HG03095 (cell line): Measurements from ENCODE around the gene KLHL12.
"Not testable (repeated sequence)": the region's sequence is repeated elsewhere in the genome, so short reads cannot be mapped to it uniquely, and the experiment has no call there.

Experiments used
- ATAC-seq: cut with Tn5 transposase; IDR thresholded peaks from one replicate; pipeline ENCODE4 v1.9.1; 2021; ENCODE audit warnings: moderate library complexity; ENCODE audit not compliant: unreplicated experiment

KLHL12 gene

DNA sequence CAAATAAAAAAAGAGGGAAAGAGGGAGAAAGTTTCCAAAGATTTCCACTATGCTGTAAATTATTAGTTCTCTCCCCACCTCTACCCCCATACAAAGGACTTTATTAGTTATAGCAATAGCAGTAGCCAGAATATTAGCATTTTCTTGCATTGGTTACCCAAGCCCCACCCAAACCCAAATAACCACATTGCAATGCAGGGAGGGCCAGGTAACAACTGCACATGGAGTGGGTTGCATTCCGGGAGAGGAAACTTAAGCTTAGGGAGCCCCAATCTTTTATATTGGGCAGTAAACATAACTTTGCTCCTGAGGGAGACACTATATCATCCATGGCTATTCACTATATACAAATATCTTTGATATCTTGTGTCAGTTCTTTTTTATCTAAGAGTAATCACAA lies 25.1 kb upstream of the KLHL12 start:
- ATAC-seq = no peak

GRCh38 chr1:202951437-202951836 lies 24.4 kb upstream of the KLHL12 start:
- ATAC-seq = no peak

DNA sequence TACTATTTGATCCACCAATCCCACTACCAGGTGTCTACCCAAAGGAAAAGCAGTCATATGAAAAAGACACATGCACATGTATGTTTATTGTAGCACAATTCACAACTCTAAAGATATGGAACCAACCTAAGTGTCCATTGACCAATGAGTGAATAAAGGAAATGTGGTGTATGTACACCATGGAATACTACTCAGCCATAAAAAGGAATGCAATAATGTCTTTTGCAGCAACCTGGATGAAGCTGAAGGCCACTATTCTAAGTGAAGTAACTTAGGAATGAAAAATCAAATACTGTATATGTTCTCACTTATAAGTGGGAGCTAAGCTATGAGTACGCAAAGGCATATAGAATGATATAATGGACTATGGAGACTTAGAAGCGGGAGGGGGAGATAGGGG lies 18.4 kb upstream of the KLHL12 start:
- ATAC-seq = no peak

DNA sequence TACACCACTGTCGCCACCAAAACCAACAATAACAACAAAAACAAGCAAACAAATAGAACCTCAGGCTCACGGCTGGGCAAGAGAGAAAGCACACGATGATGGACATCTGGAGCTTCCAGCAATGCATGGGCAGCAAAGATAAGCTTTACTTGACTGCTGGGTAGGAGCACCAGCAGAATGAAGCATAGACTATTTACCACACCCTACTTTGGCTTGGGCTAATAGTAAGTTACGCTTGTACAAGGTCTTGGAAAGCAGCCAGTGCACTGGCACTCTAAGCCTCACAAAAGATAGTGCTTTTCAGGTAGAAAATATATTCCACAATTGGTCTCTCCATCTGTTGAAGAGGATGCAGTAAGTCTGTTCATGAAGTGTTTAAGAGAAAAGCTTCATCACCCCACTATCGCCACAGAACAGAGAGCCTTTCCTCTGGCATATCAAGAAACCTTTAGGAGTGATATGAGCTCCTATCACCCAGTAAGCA lies 17.4 kb upstream of the KLHL12 start:
- ATAC-seq = no peak

DNA sequence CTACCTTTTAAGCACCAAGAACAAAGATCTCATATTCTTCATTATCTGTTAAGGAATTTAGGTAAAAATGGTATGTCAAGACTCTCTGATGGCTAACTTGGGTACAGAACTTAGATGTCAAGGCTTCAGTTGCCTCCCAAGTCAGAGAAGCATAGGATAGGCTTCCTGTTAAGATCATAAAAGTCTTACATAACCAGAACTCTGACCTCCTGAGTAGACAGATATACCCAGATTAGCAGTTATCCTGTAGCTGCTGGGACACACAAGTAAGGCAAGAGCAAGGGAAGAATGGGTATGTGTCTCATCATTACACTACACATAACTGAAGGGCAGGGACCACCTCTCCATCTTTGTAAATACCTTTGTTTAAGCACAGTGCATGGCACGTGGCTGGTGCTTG lies 15.4 kb upstream of the KLHL12 start:
- no peak for ATAC-seq

DNA sequence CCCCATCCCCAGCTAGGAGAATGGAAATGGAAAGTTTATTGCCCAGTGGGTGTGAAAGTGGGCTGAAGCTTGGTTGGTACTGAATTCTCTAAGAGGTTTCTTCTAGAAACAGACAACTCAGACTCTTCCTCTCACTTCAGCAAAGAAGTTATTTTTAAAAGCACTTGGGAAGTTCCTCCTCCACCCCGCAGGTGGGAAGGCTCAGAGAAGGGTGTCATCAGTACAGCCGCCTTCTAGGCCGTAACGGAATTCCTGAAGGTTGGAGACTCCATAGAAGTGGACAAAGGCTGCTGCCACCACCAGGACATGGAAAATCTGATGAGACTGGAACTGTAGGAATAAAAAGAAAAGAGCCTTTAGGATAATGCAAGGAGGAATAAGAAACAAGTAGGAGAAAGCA lies 14.3 kb upstream of the KLHL12 start:
- ATAC-seq = no peak

DNA sequence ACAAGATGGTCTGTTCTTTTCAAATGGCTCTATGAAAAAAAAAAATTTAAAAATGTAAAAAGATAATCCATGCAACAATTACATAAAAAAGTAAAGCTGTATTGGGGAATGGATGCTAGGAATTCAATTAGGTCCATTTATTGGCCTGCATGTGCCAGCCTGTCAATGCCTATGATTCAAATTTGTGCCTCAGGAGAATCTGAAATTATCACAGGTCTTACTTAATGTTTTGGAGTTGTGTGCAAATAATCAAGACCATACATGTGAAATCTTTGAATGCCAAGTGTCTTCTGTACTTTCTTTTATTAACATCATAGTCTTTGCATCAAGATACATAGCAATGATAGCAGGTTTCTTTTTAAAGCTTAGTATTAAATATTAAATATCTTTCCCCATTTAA lies 13.5 kb upstream of the KLHL12 start:
- no peak for ATAC-seq

DNA sequence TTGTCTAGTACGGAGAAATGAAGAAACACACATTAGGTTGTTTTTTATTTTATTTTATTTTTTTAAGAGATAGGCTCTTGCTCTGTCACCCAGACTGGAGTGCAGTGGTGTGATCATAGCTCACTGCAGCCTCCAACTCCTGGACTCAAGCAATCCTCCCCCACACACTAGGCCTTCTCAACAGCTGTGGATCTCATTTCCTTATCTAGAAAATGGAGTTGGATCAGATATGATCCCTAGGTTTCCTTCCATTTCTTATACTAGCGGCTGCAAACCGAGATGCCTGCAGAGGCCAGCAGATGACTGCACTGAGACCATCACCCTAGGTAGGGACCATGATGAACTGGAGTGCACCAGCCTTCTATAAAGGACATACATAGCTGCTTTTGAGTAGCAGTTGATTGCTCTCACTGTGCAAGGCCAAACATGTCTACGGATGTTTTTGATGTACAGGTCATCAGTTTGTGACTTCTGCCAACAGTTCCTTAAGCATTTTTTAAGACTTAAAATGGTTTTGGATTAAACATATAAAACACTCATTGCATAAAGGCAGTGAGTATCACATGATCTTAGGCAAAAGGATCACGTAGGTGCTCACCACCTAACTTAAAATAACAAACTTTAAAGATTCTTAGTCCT lies 11.4 kb upstream of the KLHL12 start:
- ATAC-seq = no peak

GRCh38 chr1:202936409-202936808 lies 9.4 kb upstream of the KLHL12 start:
- ATAC-seq = not testable (repeated sequence)

GRCh38 chr1:202935844-202936243 lies 8.8 kb upstream of the KLHL12 start:
- ATAC-seq = no peak

DNA sequence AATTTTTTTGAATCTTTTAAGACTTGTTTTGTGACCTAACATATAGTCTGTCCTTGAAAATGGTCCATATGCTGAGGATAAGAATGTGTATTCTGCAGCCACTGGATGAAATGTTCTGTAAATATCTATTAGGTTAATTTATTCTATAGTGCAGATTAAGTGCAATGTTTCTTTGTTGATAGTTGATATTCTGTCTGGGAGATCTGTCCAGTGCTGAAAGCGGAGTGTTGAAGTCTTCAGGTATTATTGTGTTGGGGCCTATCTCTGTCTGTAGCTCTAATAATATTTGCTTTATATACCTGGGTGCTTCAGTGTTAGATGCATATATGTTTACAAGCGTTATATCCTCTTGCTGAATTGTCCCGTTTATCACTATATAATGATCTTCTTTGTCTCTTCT lies 7.7 kb upstream of the KLHL12 start:
- no peak for ATAC-seq

- ATAC-seq = no peak
These were observed 5.4 kb upstream of the KLHL12 start for GRCh38 chr1:202932476-202932875.

DNA sequence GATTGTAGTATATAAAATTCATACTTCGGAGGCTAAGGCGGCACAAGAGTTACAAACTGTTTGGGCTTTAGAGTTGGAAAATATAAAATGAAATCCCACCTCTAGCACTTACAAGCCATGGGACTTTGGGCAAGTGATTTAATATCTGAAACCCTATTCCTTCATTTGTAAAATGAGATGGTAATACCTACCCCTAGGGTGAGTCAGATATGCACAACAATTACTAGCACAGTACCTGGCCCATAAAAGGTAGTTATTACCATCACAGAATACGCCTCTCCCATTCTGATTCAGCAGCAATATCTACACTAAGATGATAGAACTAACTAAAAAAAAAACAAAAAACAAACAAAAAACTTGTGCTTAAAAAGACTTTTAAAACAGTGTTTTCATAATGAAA lies 3.5 kb downstream of the KLHL12 start:
- no peak for ATAC-seq

DNA sequence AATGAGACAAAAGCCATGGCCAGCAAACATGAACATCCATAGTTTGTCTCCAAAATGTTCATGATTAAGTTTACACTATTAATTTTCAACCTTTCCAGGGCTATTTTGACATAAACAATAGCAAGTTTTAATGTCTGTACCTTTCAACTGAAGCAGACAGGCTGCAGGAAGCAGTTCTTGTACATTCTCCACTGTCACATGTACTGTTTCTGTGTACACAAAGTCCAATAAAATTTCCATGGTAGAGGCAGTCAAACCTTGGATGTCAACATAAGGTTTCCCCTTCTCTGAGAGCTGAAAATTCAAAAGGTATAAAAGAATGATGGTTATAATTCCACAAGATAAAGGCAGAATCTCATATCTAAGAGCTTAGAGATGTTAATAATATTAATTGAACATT lies 7.4 kb downstream of the KLHL12 start:
- ATAC-seq = no peak

DNA sequence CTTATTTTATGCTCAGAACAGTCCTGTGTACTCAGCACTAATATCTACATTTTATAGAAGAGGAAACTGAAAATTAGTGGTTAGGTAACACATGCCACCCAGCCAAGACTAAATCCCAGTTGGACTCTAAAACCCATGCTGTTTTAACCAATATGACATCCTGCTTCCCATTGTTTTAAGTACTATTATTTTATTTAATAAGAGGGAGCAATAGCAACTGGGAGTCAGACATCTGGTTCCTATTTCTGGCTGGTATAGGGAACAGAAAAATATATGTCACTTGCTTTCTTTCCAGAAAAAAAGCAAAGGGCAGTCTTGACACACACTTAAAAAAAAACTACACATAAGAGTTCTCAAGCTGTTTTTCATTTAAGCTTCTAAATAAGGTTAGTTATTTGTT lies 11.9 kb downstream of the KLHL12 start:
- no peak for ATAC-seq

DNA sequence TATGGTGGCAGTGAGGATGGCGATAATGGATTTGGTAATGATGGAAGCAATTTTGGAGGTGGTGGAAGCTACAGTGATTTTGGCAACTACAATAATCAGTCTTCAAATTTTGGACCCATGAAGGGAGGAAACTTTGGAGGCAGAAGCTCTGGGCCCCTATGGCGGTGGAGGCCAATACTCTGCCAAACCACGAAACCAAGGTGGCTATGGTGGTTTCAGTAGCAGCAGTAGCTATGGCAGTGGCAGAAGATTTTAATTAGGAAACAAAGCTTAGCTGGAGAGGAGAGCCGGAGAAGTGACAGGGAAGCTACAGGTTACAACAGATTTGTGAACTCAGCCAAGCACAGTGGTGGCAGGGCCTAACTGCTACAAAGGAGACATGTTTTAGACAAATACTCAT lies 14.6 kb downstream of the KLHL12 start:
- not testable (repeated sequence) for ATAC-seq

DNA sequence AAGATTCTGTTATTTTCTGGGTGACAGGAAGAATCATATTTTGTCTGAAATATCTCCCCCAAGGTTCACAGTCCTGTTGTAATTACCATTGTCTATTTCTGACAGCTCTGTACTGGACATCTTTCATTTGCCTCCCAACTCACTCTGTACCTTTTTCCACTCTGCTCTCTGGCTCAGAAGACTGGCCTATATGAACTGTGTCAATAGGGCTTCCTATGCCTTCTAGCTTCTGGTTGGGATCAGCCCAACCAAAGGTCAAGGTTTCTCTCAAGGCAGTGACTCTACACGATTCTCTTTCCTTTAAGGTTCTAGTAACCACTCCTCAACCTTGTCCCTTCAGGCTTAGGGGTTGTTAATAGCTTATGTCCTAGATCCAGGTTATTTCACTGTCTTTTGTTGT lies 17.5 kb downstream of the KLHL12 start:
- no peak for ATAC-seq

DNA sequence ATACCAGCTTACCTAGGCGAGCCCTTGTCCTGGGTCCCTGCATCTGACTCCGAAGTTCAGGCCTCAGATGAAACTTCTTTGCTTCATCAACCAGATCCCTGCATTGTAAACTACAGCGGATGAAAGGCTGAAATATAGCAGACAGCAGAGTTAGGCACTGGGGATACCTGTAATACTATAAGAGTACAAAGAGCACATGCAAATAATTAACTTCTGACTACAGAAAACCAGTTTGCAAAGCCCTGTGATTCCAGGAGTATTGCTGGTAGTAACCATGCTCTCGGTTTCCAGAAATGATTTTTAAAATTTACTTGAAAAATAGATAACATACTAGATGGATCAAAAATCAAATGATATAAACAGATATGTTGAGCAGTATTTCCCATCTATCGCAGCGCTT lies 18.0 kb downstream of the KLHL12 start:
- no peak for ATAC-seq

GRCh38 chr1:202905331-202905730 lies 21.7 kb downstream of the KLHL12 start:
- ATAC-seq = no peak

DNA sequence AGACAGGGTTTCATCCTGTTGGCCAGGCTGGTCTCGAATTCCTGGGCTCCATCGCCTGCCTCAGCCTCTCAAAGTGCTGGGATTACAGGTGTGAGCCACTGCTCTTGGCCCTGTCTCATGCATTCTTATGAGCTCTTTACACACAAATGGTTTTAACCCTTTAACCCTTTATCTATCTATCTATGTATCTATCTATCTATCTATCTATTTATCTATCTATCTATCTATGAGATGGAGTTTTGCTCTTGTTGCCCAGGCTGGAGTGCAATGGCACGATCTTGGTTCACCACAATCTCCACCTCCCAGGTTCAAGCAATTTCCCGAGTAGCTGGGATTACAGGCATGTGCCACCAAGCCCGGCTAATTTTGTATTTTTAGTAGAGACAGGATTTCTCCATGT lies 23.2 kb downstream of the KLHL12 start:
- ATAC-seq = not testable (repeated sequence)

DNA sequence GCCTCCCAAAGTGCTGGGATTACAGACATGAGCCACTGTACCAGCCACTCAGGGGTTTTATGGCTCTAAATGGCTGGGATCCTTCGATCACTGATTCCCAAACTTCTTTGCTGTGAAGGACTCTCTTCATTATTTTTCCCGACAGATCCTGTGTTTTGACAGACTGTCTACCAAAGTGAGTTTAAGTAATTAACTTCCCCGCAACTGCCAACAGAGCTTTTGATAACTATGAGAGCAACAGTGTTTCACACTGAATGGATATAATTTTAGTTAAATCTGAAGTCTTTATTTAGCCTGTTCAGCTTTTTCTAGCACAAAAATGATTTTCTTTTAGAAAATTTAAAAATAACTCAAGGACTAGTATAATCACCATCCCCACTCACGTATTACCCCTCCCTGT lies 25.5 kb downstream of the KLHL12 start:
- ATAC-seq = no peak

GRCh38 chr1:202892501-202892900 lies 34.5 kb downstream of the KLHL12 start:
- ATAC-seq = no peak

DNA sequence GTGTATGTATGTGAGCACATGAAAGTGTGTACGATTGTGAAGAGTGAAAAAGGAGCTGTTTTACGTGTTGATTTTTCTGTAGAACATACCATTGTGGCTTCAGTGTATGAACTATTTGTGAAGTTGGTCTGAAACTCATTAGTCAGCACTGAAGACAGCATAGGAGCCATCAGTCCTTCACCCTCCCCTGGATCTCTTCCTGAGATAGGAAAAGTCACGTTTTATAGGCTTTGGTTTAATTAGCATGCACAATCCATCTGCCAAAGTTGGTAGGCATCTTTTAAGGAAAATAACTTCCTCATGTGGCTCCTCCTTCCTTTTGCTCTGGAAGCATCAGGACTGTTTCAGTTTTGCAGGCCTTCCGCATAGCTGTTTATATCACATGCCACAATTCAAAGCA lies 36.6 kb downstream of the KLHL12 start:
- ATAC-seq = no peak
